MCF 10A (cell line): ENCODE measurements around the gene TIE1. TPM values are rescaled to one million over a fixed set of nuclear protein-coding genes. Genes with fewer than 3 reads are reported as not detected.

Source experiments
- BruUV-seq: library from RNA; stranded (reverse); fragments of 400-500 nt; replicated peaks from 2 replicates; lab custom pipeline; 2021; lab: Mats Ljungman, UMichigan
- CTCF ChIA-PET: fragments of 300-600 bp; sonication (Branson Sonifier 250); formaldehyde crosslinking; extraction: SDS; loops from one replicate; lab custom pipeline; 2021; ENCODE audit warnings: antibody characterized with exemption, inconsistent platforms; lab: Yijun Ruan, JAX
- POLR2A ChIA-PET: fragments of 300-600, 350-650 bp; sonication (Branson Sonifier 250); formaldehyde crosslinking; extraction: SDS; loops from one replicate; lab custom pipeline; 2020; ENCODE audit warnings: antibody characterized with exemption, inconsistent platforms; lab: Yijun Ruan, JAX
- DNase-seq: peaks from one replicate; pipeline ENCODE4 v3.0.0-alpha.2; 2018; ENCODE audit not compliant: unreplicated experiment
- H3K27ac Mint-ChIP-seq: one replicate; pipeline ENCODE4 v1.8.0; 2022; ENCODE audit warnings: mild to moderate bottlenecking, low read depth, mixed read lengths; ENCODE audit not compliant: unreplicated experiment
- H3K27me3 Mint-ChIP-seq: one replicate; pipeline ENCODE4 v1.8.0; 2022; ENCODE audit warnings: mixed read lengths; ENCODE audit not compliant: insufficient read depth, unreplicated experiment
- H3K36me3 Mint-ChIP-seq: one replicate; pipeline ENCODE4 v1.8.0; 2022; ENCODE audit warnings: mild to moderate bottlenecking, moderate library complexity, mixed read lengths; ENCODE audit not compliant: insufficient read depth, unreplicated experiment
- H3K4me1 Mint-ChIP-seq: one replicate; pipeline ENCODE4 v1.8.0; 2022; ENCODE audit warnings: mixed read lengths; ENCODE audit not compliant: insufficient read depth, unreplicated experiment
- H3K4me3 Mint-ChIP-seq: one replicate; pipeline ENCODE4 v1.8.0; 2022; ENCODE audit warnings: mild to moderate bottlenecking, moderate library complexity, mixed read lengths; ENCODE audit not compliant: unreplicated experiment
- H3K9me3 Mint-ChIP-seq: one replicate; pipeline ENCODE4 v1.8.0; 2022; ENCODE audit warnings: mixed read lengths; ENCODE audit not compliant: unreplicated experiment
- CTCF ChIP-seq: fragments of 200-600 bp; IDR thresholded peaks from one replicate; pipeline ENCODE4 v1.8.0; 2022; ENCODE audit warnings: antibody characterized with exemption, mild to moderate bottlenecking; ENCODE audit not compliant: unreplicated experiment
- intact Hi-C: fragments of 100-400 bp; cut with micrococcal nuclease; formaldehyde crosslinking; loops from 2 replicates; pipeline ENCODE4 v1.14.1; 2022
- total RNA-seq: library from RNA; stranded (reverse); gene quantifications from 2 replicates; pipeline ENCODE4 v1.2.3, GENCODE V29; 2022

TIE1 gene
- total RNA-seq, 1 experiment from 2014 or later, result not detected

DNA sequence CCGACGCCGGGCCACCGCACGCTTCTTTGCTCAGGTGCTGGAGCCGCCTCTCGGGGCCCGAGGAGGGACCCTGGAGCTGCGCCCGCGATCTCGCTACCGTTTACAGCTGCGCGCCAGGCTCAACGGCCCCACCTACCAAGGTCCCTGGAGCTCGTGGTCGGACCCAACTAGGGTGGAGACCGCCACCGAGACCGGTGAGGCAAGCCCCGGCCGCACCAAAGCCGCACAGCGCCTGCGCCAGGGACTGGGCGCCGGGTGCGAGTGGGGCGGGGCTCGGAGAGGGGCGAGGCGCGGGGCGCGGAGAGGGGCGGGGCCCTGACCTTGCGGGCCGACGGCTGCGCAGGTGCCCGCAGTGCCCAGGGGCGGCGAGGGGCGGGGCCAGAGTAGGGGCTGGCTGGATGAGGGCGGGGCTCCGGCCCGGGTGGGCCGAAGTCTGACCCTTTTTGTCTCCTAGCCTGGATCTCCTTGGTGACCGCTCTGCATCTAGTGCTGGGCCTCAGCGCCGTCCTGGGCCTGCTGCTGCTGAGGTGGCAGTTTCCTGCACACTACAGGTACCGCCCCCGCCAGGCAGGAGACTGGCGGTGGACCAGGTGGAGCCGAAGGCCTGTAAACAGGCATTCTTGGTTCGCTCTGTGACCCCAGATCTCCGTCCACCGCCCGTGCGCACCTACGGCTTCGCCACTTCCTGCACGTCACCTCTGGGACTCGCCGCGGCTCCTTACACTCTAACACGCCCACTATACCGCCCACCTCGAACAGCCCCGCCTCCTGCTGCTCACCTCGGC lies 48.2 kb downstream of the TIE1 start:
- no peaks in the 10 kb centered on the region for H3K9me3 Mint-ChIP-seq
- peaks cover 21% of the 10 kb centered on the region for H3K4me1 Mint-ChIP-seq
- peak overlapping the region; percentile 82 for H3K4me3 Mint-ChIP-seq
- H3K27ac Mint-ChIP-seq, result peak overlapping the region; percentile 96
- no peak for TF ChIP-seq CTCF
- intact Hi-C loops, result no loop called here
- H3K27me3 Mint-ChIP-seq, result no peaks in the 10 kb centered on the region
- CTCF ChIA-PET, result interaction anchor here (1.0 to 1.5 kb wide), 2 partner anchors 66 to 111 kb away, joined by 3 to 4 read pairs; no protein-coding TSS in a partner anchor
- POLR2A ChIA-PET, result interaction anchor here (0.7 to 2.3 kb wide), 9 partner anchors 9 to 533 kb away, joined by 3 to 11 read pairs (median 4); partner anchors contain the start of genes C1orf210, CDC20, ELOVL1 and MED8
- no peaks in the 10 kb centered on the region for H3K36me3 Mint-ChIP-seq
- DNase-seq, result peak; percentile 88
- no TSS peak for BruUV-seq

- Mint-ChIP-seq H3K4me1 (peaks cover 21% of the 10 kb centered on the region), H3K27me3 (no peaks in the 10 kb centered on the region), H3K27ac (peak overlapping the region; percentile 96), H3K4me3 (peak overlapping the region; percentile 82), H3K36me3 (no peaks in the 10 kb centered on the region), H3K9me3 (no peaks in the 10 kb centered on the region)
- no TSS peak for BruUV-seq
- DNase-seq, result peak; percentile 41
- ChIA-PET POLR2A (interaction anchor here (0.8 to 2.3 kb wide), 2 partner anchors 8 to 19 kb away, joined by 5 to 11 read pairs; partner anchors contain the start of genes CDC20 and ELOVL1), CTCF (no interaction called here)
- intact Hi-C loops, result no loop called here
- TF ChIP-seq CTCF, result no peak
Observed at GRCh38 chr1:43349594-43350306, 49.0 kb downstream of the TIE1 start.

- Mint-ChIP-seq H3K27ac (no peak overlapping the region), H3K4me3 (no peak overlapping the region), H3K4me1 (peaks cover 21% of the 10 kb centered on the region), H3K9me3 (no peaks in the 10 kb centered on the region), H3K27me3 (no peaks in the 10 kb centered on the region), H3K36me3 (no peaks in the 10 kb centered on the region)
- CTCF ChIA-PET, result interaction anchor here (0.5 kb wide), 1 partner anchor 100 kb away, joined by 3 read pairs; no protein-coding TSS in a partner anchor
- no peak for TF ChIP-seq CTCF
- intact Hi-C loops, result no loop called here
- no TSS peak for BruUV-seq
- POLR2A ChIA-PET, result interaction anchor here (0.6 to 2.3 kb wide), 3 partner anchors 11 to 40 kb away, joined by 3 to 11 read pairs (median 5); partner anchors contain the start of gene ELOVL1
- no peak for DNase-seq
Observed at GRCh38 chr1:43350976-43351375, 50.2 kb downstream of the TIE1 start.
